ENCODE results near the gene TOMM5. TPM values are rescaled to one million over a fixed set of nuclear protein-coding genes. Genes with fewer than 3 reads are reported as not detected.

Gene TOMM5
- polyA plus RNA-seq, 1 of the 3 experiments (the other 2 are of a cell fraction), result 255 TPM

DNA sequence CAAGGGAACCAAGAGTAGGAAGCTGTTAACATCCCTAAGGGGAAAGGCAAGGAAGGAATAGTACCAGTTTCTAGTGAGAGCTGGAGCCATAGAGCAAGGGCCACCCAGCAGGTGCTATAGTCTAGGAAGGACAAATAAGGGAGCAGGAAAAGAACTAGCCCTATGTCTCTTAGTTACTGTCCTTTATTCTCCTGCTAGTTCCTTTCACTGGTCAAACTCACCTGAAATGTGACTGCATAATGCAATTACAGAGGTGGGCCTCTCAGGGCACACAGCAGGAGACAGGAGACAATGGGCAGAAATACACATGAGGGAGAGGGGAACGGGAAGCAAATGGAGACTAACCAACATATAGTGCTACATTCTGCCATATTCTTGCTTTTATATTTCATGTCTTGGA, 31.7 kb upstream of the TOMM5 start:
- Histone ChIP-seq H3K9ac (no peak overlapping the region), H3K9me2 (no peaks in the 10 kb centered on the region), H4K20me1 (ENCODE audit: insufficient read depth) (no peaks in the 10 kb centered on the region), H3K27me3 (ENCODE audit: insufficient read depth) (no peaks in the 10 kb centered on the region), H3K9me3 (no peaks in the 10 kb centered on the region), H3K27ac (ENCODE audit: low read depth in 2 of 2, low read length in 1 of 2) (no peak overlapping the region), H3K4me3 (ENCODE audit: low read depth in 2 of 2, low read length in 1 of 2) (no peak overlapping the region), H2AFZ (ENCODE audit: low read depth) (no peak overlapping the region), H3K4me1 (ENCODE audit: control insufficient read depth in 1 of 2, insufficient read depth in 2 of 2, low read depth in 1 of 2, low read length in 1 of 2) (peaks cover 0 to 23% of the 10 kb centered on the region in 2 experiments; a peak in 2 of 4 replicates), H3K79me2 (ENCODE audit: insufficient read depth) (no peaks in the 10 kb centered on the region), H3K36me3 (replicated peaks in 1 of 2; ENCODE audit: control insufficient read depth in 1 of 2, insufficient read depth in 2 of 2, low read length in 1 of 2) (no peaks in the 10 kb centered on the region), H3F3A (replicated peaks; ENCODE audit: insufficient read depth) (no peaks in the 10 kb centered on the region), H3K4me2 (no peak overlapping the region)
- ChIA-PET POLR2A (interaction anchor here (0.5 kb wide), 1 partner anchor 18 kb away, joined by 4 read pairs; no protein-coding TSS in a partner anchor), CTCF (interaction anchor here (0.6 kb wide), 1 partner anchor 22 kb away, joined by 3 read pairs; no protein-coding TSS in a partner anchor)
- no peak for TF ChIP-seq TEAD4 (IDR thresholded peaks at IDR 0.05; ENCODE audit: borderline replicate concordance, insufficient read depth)
- no peak for TF ChIP-seq POLR2AphosphoS5 (IDR thresholded peaks at IDR 0.05; ENCODE audit: low read depth, low read length)
- no peak for TF ChIP-seq FOXM1 (IDR thresholded peaks at IDR 0.05; ENCODE audit: low read depth)
- no peak for TF ChIP-seq MEF2A (IDR thresholded peaks at IDR 0.05; ENCODE audit: borderline replicate concordance, low read depth)
- 36% methylated on average over 1 of the region's 1 CpG for WGBS (ENCODE audit: low lambda C conversion rate)
- DNase-seq, result no peak

DNA sequence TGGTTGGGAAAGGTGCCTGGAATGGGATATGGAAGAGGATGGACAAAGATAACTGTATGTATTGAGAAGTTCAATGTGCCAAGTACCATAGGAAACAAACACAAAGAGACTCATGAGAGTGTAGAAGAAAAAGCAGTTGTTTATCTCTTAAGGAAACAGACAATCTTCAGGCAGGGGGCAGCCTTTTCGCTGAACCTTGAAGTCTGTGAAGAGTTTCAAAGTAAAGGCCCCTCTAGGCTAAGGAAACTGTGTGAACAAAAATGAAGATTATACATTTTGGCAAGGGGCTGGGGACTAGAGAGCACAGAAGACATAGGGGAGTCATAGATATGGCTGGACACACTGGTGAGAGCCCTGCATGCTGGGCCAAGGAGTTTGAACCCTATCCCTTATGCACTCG, 30.9 kb upstream of the TOMM5 start:
- no peaks in the 10 kb centered on the region for H3K27me3 ChIP-seq (ENCODE audit: insufficient read depth)
- H3K9me2 ChIP-seq, result no peaks in the 10 kb centered on the region
- H3K9ac ChIP-seq, result no peak overlapping the region
- no peaks in the 10 kb centered on the region for H3K36me3 ChIP-seq (replicated peaks in 1 of 2; ENCODE audit: control insufficient read depth in 1 of 2, insufficient read depth in 2 of 2, low read length in 1 of 2)
- no peaks in the 10 kb centered on the region for H3K9me3 ChIP-seq
- H2AFZ ChIP-seq (ENCODE audit: low read depth), result no peak overlapping the region
- 63% methylated on average over 2 of the region's 2 CpGs for WGBS (ENCODE audit: low lambda C conversion rate)
- no peak for DNase-seq
- ChIA-PET POLR2A (no interaction called here), CTCF (interaction anchor here (1.1 to 2.8 kb wide), 2 partner anchors 27 to 28 kb away, joined by 3 to 15 read pairs; partner anchors contain the start of gene FRMPD1)
- peak overlapping the region in 1 of 2 experiments; percentile 92; a peak in 2 of 4 replicates for H3K27ac ChIP-seq (ENCODE audit: low read depth in 2 of 2, low read length in 1 of 2)
- H3K4me1 ChIP-seq (ENCODE audit: control insufficient read depth in 1 of 2, insufficient read depth in 2 of 2, low read depth in 1 of 2, low read length in 1 of 2), result peaks cover 0 to 23% of the 10 kb centered on the region in 2 experiments; a peak in 2 of 4 replicates
- no peaks in the 10 kb centered on the region for H3K79me2 ChIP-seq (ENCODE audit: insufficient read depth)
- no peak overlapping the region for H3K4me3 ChIP-seq (ENCODE audit: low read depth in 2 of 2, low read length in 1 of 2)
- no peak for TF ChIP-seq MEF2A (IDR thresholded peaks at IDR 0.05; ENCODE audit: borderline replicate concordance, low read depth)
- TF ChIP-seq, protein P1, sequence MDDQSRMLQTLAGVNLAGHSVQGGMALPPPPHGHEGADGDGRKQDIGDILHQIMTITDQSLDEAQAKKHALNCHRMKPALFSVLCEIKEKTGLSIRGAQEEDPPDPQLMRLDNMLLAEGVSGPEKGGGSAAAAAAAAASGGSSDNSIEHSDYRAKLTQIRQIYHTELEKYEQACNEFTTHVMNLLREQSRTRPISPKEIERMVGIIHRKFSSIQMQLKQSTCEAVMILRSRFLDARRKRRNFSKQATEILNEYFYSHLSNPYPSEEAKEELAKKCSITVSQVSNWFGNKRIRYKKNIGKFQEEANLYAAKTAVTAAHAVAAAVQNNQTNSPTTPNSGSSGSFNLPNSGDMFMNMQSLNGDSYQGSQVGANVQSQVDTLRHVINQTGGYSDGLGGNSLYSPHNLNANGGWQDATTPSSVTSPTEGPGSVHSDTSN (IDR thresholded peaks at IDR 0.05), result no peak
- TF ChIP-seq EP300 (IDR thresholded peaks at IDR 0.05; ENCODE audit: borderline replicate concordance in 1 of 2, low read depth in 1 of 2, low read length in 1 of 2), result no peak
- no peak for TF ChIP-seq ZBTB33 (IDR thresholded peaks at IDR 0.05; ENCODE audit: borderline replicate concordance, low read depth)
- no peak for TF ChIP-seq FOXM1 (IDR thresholded peaks at IDR 0.05; ENCODE audit: low read depth)
- TF ChIP-seq RAD21 (IDR thresholded peaks at IDR 0.05; ENCODE audit: low read length), result no peak
- no peak for TF ChIP-seq RXRA (IDR thresholded peaks at IDR 0.05; ENCODE audit: borderline replicate concordance, low read depth)
- no peak for TF ChIP-seq MXI1 (IDR thresholded peaks at IDR 0.05; ENCODE audit: low read depth, low read length)
- TF ChIP-seq, protein P2, sequence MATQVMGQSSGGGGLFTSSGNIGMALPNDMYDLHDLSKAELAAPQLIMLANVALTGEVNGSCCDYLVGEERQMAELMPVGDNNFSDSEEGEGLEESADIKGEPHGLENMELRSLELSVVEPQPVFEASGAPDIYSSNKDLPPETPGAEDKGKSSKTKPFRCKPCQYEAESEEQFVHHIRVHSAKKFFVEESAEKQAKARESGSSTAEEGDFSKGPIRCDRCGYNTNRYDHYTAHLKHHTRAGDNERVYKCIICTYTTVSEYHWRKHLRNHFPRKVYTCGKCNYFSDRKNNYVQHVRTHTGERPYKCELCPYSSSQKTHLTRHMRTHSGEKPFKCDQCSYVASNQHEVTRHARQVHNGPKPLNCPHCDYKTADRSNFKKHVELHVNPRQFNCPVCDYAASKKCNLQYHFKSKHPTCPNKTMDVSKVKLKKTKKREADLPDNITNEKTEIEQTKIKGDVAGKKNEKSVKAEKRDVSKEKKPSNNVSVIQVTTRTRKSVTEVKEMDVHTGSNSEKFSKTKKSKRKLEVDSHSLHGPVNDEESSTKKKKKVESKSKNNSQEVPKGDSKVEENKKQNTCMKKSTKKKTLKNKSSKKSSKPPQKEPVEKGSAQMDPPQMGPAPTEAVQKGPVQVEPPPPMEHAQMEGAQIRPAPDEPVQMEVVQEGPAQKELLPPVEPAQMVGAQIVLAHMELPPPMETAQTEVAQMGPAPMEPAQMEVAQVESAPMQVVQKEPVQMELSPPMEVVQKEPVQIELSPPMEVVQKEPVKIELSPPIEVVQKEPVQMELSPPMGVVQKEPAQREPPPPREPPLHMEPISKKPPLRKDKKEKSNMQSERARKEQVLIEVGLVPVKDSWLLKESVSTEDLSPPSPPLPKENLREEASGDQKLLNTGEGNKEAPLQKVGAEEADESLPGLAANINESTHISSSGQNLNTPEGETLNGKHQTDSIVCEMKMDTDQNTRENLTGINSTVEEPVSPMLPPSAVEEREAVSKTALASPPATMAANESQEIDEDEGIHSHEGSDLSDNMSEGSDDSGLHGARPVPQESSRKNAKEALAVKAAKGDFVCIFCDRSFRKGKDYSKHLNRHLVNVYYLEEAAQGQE (IDR thresholded peaks at IDR 0.05; ENCODE audit: low read depth, low read length), result no peak
- no peak for TF ChIP-seq CHD2 (IDR thresholded peaks at IDR 0.05; ENCODE audit: low read length, partially characterized antibody)
- TF ChIP-seq GABPA (IDR thresholded peaks at IDR 0.05; ENCODE audit: low read depth), result no peak
- TF ChIP-seq TEAD4 (IDR thresholded peaks at IDR 0.05; ENCODE audit: borderline replicate concordance, insufficient read depth), result no peak
- no peak for TF ChIP-seq GATA2 (CRISPR knock-in tag; IDR thresholded peaks at IDR 0.05)
- no peaks in the 10 kb centered on the region for H4K20me1 ChIP-seq (ENCODE audit: insufficient read depth)
- H3F3A ChIP-seq (replicated peaks; ENCODE audit: insufficient read depth), result no peaks in the 10 kb centered on the region
- H3K4me2 ChIP-seq, result no peak overlapping the region
